ENCODE results near the gene MAEA. TPM values are rescaled to one million over a fixed set of nuclear protein-coding genes. Genes with fewer than 3 reads are reported as not detected.

MAEA gene
- total and polyA plus RNA-seq, 2 experiments from 2014 or later: 57.3 to 85.0 TPM

- peaks cover 89% of the 10 kb centered on the region for H3K79me2 ChIP-seq (ENCODE audit: insufficient read depth)
- H3K4me1 ChIP-seq (ENCODE audit: insufficient read depth): peaks cover 15% of the 10 kb centered on the region; the same call in 1 of the 2 replicates
- H3K9ac ChIP-seq: no peak overlapping the region
- WGBS, 2 experiments (ENCODE audit: low coverage in 1 of 2, low lambda C conversion rate in 2 of 2, missing lambda C conversion rate in 2 of 2): 84 to 86% methylated on average over 8 to 14 of the region's 14 CpGs
- in situ Hi-C loops (cut with MboI): no loop called here
- H3K27me3 ChIP-seq (replicated peaks; ENCODE audit: insufficient read depth): no peaks in the 10 kb centered on the region
- no peak for DNase-seq
- H3K27ac ChIP-seq: no peak overlapping the region
- no peaks in the 10 kb centered on the region for H3K9me2 ChIP-seq (ENCODE audit: insufficient read depth)
- no peaks in the 10 kb centered on the region for H3K36me3 ChIP-seq (ENCODE audit: low read depth)
- no peaks in the 10 kb centered on the region for H3K9me3 ChIP-seq (ENCODE audit: low read depth)
- no peak overlapping the region for H3K4me2 ChIP-seq (ENCODE audit: unreplicated experiment)
- TF ChIP-seq EZH2phosphoT487 (IDR thresholded peaks at IDR 0.05; ENCODE audit: insufficient read depth, low read depth): no peak
- no peak for TF ChIP-seq EZH2 (IDR thresholded peaks at IDR 0.05; ENCODE audit: insufficient read depth, poor library complexity, severe bottlenecking)
- H3F3A ChIP-seq (ENCODE audit: insufficient read depth): no peaks in the 10 kb centered on the region
- peaks cover 4% of the 10 kb centered on the region; the same call in 1 of the 2 replicates for H4K20me1 ChIP-seq (ENCODE audit: insufficient read depth)
- no peak overlapping the region for H3K4me3 ChIP-seq
- H2AFZ ChIP-seq: no peak overlapping the region
Observed at GRCh38 chr4:1294424-1294823, 4.7 kb downstream of the MAEA start.

- no peaks in the 10 kb centered on the region for H3K9me2 ChIP-seq (ENCODE audit: insufficient read depth)
- H2AFZ ChIP-seq: no peak overlapping the region
- H3K9ac ChIP-seq: no peak overlapping the region
- no peak overlapping the region for H3K4me3 ChIP-seq
- no peaks in the 10 kb centered on the region for H3K9me3 ChIP-seq (ENCODE audit: low read depth)
- H3K79me2 ChIP-seq (ENCODE audit: insufficient read depth): peaks cover 92% of the 10 kb centered on the region
- TF ChIP-seq EZH2phosphoT487 (IDR thresholded peaks at IDR 0.05; ENCODE audit: insufficient read depth, low read depth): no peak
- no peak for TF ChIP-seq EZH2 (IDR thresholded peaks at IDR 0.05; ENCODE audit: insufficient read depth, poor library complexity, severe bottlenecking)
- peaks cover 4% of the 10 kb centered on the region; the same call in 1 of the 2 replicates for H4K20me1 ChIP-seq (ENCODE audit: insufficient read depth)
- in situ Hi-C loops (cut with MboI): no loop called here
- no peak overlapping the region for H3K4me2 ChIP-seq (ENCODE audit: unreplicated experiment)
- H3K27me3 ChIP-seq (replicated peaks; ENCODE audit: insufficient read depth): no peaks in the 10 kb centered on the region
- no peak overlapping the region for H3K27ac ChIP-seq
- no peaks in the 10 kb centered on the region for H3F3A ChIP-seq (ENCODE audit: insufficient read depth)
- H3K36me3 ChIP-seq (ENCODE audit: low read depth): no peaks in the 10 kb centered on the region
- DNase-seq: no peak
- peaks cover 15% of the 10 kb centered on the region; the same call in 1 of the 2 replicates for H3K4me1 ChIP-seq (ENCODE audit: insufficient read depth)
- WGBS, 2 experiments (ENCODE audit: low coverage in 1 of 2, low lambda C conversion rate in 2 of 2, missing lambda C conversion rate in 2 of 2): 40 to 43% methylated on average over 10 of the region's 10 CpGs
Observed at GRCh38 chr4:1294891-1295290, 5.2 kb downstream of the MAEA start.

DNA sequence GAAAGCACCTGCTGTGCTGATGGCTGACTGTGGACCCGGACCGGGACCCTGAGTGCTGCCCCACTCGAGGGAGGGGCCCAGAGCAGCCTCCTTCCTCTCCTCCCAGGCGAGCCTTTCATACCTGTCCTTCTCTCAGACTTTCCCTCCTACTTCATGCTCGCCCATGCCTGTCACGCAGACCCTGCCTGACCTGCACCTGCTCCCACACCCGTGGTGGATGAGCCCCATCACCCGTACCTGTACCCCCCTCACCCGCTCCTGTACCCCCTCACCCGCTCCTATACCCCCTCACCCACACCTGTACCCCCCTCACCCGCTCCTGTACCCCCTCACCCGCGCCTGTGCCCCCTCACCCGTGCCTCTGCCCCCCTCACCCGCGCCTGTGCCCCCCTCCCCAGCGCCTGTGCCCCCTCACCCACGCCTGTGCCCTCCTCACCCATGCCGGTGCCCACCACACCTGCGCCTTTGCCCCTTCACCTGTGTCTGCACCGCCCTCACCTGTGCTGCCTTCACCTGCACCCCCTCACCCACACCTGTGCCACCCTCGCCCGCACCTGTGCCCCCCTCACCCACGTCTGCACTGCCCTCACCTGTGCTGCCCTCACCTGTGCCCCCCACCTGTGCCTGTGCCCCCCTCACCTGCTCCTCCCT lies 5.8 kb downstream of the MAEA start:
- H3K9me3 ChIP-seq (ENCODE audit: low read depth): no peaks in the 10 kb centered on the region
- no peaks in the 10 kb centered on the region for H3K27me3 ChIP-seq (replicated peaks; ENCODE audit: insufficient read depth)
- no peak overlapping the region for H3K27ac ChIP-seq
- H4K20me1 ChIP-seq (ENCODE audit: insufficient read depth): peaks cover 4% of the 10 kb centered on the region; the same call in 1 of the 2 replicates
- H3K36me3 ChIP-seq (ENCODE audit: low read depth): no peaks in the 10 kb centered on the region
- H3K79me2 ChIP-seq (ENCODE audit: insufficient read depth): peaks cover 92% of the 10 kb centered on the region
- H3F3A ChIP-seq (ENCODE audit: insufficient read depth): no peaks in the 10 kb centered on the region
- H3K4me3 ChIP-seq: no peak overlapping the region
- DNase-seq: no peak
- no peaks in the 10 kb centered on the region for H3K9me2 ChIP-seq (ENCODE audit: insufficient read depth)
- peaks cover 15% of the 10 kb centered on the region; the same call in 1 of the 2 replicates for H3K4me1 ChIP-seq (ENCODE audit: insufficient read depth)
- TF ChIP-seq EZH2phosphoT487 (IDR thresholded peaks at IDR 0.05; ENCODE audit: insufficient read depth, low read depth) (no peak), EZH2 (IDR thresholded peaks at IDR 0.05; ENCODE audit: insufficient read depth, poor library complexity, severe bottlenecking) (no peak)
- in situ Hi-C loops (cut with MboI): no loop called here
- no peak overlapping the region for H3K4me2 ChIP-seq (ENCODE audit: unreplicated experiment)
- WGBS, 2 experiments (ENCODE audit: low coverage in 1 of 2, low lambda C conversion rate in 2 of 2, missing lambda C conversion rate in 2 of 2): 45 to 76% methylated on average over 6 to 24 of the region's 24 CpGs
- no peak overlapping the region for H2AFZ ChIP-seq
- no peak overlapping the region for H3K9ac ChIP-seq

DNA sequence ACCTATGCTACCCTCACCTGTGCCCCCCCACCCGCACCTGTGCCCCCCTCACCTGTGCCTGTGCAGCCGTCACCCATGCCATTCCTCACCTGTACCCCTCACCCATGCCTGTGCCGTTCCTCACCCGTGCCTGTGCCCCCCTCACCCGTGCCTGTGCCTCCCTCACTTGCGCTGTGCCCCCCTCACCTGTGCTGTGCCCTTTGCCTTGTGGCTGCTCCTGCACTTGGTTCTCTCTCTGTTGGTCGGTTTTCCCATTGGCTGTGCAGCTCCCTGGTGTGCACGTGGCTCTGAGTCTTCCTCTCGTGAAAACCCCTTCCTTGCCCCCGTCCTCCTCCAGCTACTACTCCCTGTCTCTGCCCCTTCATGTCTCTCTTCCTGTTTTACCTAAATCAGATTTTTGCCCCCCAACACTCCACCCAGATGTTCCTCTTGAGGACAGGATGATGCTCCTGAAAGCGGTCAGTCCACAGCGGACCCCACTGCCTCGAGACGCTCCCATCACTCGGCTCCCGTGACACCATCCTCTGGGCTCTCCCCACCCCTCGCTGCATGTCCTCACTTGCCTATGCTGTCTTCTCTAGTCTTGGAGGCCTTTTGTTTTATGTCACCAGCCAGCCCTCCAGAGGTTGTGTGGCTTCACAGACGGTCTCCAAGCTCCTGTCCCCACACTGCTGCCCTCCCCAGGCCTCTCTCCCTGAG lies 6.8 kb downstream of the MAEA start:
- in situ Hi-C loops (cut with MboI): no loop called here
- H3K27me3 ChIP-seq (replicated peaks; ENCODE audit: insufficient read depth): no peaks in the 10 kb centered on the region
- peaks cover 92% of the 10 kb centered on the region for H3K79me2 ChIP-seq (ENCODE audit: insufficient read depth)
- H3F3A ChIP-seq (ENCODE audit: insufficient read depth): 0 out of 2 replicates have a peak, but pooled peaks cover 3% of the 10 kb centered on the region
- H4K20me1 ChIP-seq (ENCODE audit: insufficient read depth): peaks cover 4% of the 10 kb centered on the region; the same call in 1 of the 2 replicates
- no peak for DNase-seq
- H3K4me3 ChIP-seq: no peak overlapping the region
- no peaks in the 10 kb centered on the region for H3K36me3 ChIP-seq (ENCODE audit: low read depth)
- no peaks in the 10 kb centered on the region for H3K9me3 ChIP-seq (ENCODE audit: low read depth)
- no peak overlapping the region for H3K27ac ChIP-seq
- H3K9ac ChIP-seq: no peak overlapping the region
- peaks cover 8% of the 10 kb centered on the region; the same call in 1 of the 2 replicates for H3K4me1 ChIP-seq (ENCODE audit: insufficient read depth)
- H2AFZ ChIP-seq: no peak overlapping the region
- H3K4me2 ChIP-seq (ENCODE audit: unreplicated experiment): no peak overlapping the region
- H3K9me2 ChIP-seq (ENCODE audit: insufficient read depth): no peaks in the 10 kb centered on the region
- TF ChIP-seq EZH2 (IDR thresholded peaks at IDR 0.05; ENCODE audit: insufficient read depth, poor library complexity, severe bottlenecking) (no peak), EZH2phosphoT487 (IDR thresholded peaks at IDR 0.05; ENCODE audit: insufficient read depth, low read depth) (no peak)
- WGBS, 2 experiments (ENCODE audit: low coverage in 1 of 2, low lambda C conversion rate in 2 of 2, missing lambda C conversion rate in 2 of 2): 84 to 88% methylated on average over 17 to 18 of the region's 18 CpGs
